Stimulated activated effector memory CD8-positive, alpha-beta T cell treated with anti-CD3 and anti-CD28 coated beads, Interleukin-12 subunit alpha, Interleukin-12 subunit beta, amount 100 ng/mL, for 72 hours (primary cell): Measurements from ENCODE around the gene ARHGEF16.

Source experiments
- ATAC-seq: fragments of 150-1000 bp; cut with Tn5 transposase; 2 replicates; pipeline ENCODE4 v1.10.0; 2021
- DNase-seq, 2 donors: peaks; one replicate each; pipeline ENCODE4 v3.0.0; 2021 to 2022; ENCODE audit warnings: low spot score in 2 of 2
- H3K27ac Mint-ChIP-seq: one replicate; pipeline ENCODE4 v1.8.0; 2022; ENCODE audit warnings: mild to moderate bottlenecking, mixed read lengths
- H3K36me3 Mint-ChIP-seq: one replicate; pipeline ENCODE4 v1.8.0; 2022; ENCODE audit warnings: mild to moderate bottlenecking, mixed read lengths
- H3K4me1 Mint-ChIP-seq: one replicate; pipeline ENCODE4 v1.8.0; 2022; ENCODE audit warnings: mixed read lengths
- H3K4me3 Mint-ChIP-seq: one replicate; pipeline ENCODE4 v1.8.0; 2022; ENCODE audit warnings: mild to moderate bottlenecking, mixed read lengths
- H3K9me3 Mint-ChIP-seq: one replicate; pipeline ENCODE4 v1.8.0; 2022; ENCODE audit warnings: mixed read lengths

ARHGEF16 gene

DNA sequence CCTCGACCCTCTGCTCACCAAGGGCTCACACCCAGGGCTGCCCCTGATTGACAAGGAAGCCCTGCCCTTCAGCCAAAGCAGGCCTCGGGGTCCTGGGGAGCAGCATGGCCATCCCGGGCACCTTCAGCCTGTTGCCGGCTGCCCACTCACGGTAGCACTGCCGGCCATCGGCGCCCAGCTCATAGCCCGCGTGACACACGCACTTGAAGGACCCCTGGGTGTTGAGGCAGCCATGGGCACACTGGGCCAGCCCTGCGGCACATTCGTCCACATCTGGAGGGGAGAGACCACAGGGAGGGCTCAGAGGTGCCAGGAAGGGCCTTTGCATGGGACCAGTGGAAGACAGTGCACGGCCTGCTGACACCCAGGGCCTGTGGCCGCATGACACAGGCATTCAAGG, 57.4 kb downstream of the ARHGEF16 start:
- ATAC-seq = no peak

DNA sequence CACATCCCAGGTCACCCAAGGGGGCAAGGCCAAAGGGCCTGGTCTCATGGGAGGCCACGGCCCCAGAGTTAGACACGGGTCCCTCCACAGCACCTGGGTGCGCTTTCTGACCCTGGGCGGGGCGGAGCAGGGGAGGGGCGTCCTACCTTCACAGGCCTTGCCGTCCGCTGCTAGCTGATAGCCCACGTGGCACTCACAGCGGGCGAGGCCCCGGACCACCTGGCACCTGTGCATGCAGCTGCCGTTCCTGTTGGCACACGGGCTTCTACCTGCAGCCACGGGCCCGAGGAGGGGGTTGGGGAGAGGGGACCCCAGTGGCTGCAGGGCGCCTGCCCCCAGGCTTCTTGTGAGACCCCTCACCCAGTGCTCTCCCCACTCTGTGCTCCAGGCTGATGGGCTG, 59.9 kb downstream of the ARHGEF16 start:
- DNase-seq = no peak
- no peak overlapping the region for H3K27ac Mint-ChIP-seq
- H3K4me3 Mint-ChIP-seq = no peak overlapping the region
- no peaks in the 10 kb centered on the region for H3K36me3 Mint-ChIP-seq
- ATAC-seq = no peak
- no peaks in the 10 kb centered on the region for H3K4me1 Mint-ChIP-seq
- H3K9me3 Mint-ChIP-seq = no peaks in the 10 kb centered on the region

More for the DNA sequence above, 57.4 kb downstream of the ARHGEF16 start:
- Mint-ChIP-seq H3K4me3 (no peak overlapping the region), H3K36me3 (no peaks in the 10 kb centered on the region), H3K9me3 (no peaks in the 10 kb centered on the region), H3K27ac (no peak overlapping the region), H3K4me1 (no peaks in the 10 kb centered on the region)
- DNase-seq = no peak

DNA sequence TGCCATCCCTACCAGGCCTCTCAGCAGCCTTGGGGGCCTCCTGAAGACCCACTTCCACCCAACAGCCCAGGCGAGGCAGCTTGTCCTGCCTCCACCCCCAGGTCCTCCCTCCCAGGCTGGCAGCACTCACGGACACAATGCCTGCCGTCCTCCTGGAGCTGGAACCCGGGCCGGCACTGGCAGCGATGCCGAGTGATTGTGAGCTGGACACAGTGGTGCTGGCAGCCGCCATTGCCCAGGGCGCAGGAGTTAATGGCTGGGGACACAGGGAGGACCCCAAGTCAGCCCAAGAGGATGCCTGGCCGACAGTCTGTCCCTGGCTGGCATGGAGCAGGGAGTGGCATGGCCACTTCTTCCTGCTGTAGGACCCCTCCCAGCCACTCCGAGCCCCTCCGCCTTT, 60.8 kb downstream of the ARHGEF16 start:
- H3K36me3 Mint-ChIP-seq = no peaks in the 10 kb centered on the region
- ATAC-seq (no peak), DNase-seq (no peak)
- H3K9me3 Mint-ChIP-seq = no peaks in the 10 kb centered on the region
- H3K27ac Mint-ChIP-seq = no peak overlapping the region
- H3K4me1 Mint-ChIP-seq = no peaks in the 10 kb centered on the region
- no peak overlapping the region for H3K4me3 Mint-ChIP-seq

DNA sequence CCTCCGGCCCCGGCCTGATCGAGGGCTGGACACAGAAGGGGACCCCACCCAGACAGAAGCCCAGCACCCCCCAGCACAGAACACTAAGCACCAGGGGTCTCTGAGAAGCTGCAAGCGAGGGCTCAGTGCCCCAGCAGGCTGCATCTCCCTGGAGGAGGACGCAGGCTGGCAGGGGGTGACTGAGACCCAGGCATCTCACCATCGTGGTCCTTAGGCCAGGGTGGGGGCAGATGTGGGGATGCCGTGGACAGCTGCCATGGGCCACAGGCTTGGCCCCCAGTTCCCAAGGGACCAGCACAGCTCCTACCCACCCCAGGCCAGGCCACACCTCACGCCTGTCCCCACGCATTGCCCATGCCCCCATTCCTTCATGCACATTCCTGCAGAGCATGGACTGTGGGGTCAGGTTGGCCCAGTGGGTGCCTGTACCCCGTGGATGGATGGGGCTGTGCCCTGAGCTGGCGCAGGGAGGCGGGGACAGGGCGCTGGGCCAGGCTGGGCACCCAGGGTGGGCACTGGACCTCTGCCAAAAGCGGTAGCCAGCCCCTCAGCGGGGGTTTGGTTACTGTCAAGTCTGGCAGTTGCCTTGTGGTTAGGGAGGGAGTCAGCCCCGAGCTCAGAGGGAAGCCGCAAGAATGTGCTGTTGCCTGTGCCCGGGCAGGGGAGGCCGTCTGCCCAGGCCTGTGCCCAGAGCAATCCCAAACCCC, 61.5 kb downstream of the ARHGEF16 start:
- DNase-seq = no peak
- H3K27ac Mint-ChIP-seq = no peak overlapping the region
- no peaks in the 10 kb centered on the region for H3K4me1 Mint-ChIP-seq

DNA sequence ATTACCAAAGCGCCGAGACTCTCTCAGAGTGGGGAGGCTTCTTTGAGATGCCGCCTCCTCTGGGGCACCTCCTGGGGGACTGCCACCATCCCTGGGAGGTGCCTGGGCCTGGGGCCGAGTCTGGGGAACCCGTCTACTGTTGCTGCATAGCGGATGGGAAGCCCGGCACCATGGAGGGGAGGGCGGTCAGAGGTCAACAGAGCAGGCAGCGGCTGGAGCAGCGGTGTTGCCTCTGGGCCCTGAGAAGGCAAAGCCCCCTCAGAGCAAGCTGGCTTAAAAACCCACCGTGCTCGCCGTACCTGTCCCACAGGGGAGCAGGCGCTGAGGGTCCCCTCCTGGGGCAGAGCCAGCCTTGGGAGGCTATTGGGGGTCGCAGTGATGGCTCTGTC, 62.0 kb downstream of the ARHGEF16 start:
- H3K27ac Mint-ChIP-seq = no peak overlapping the region
- no peak overlapping the region for H3K4me3 Mint-ChIP-seq
- DNase-seq (no peak), ATAC-seq (no peak)
- H3K4me1 Mint-ChIP-seq = no peaks in the 10 kb centered on the region
- no peaks in the 10 kb centered on the region for H3K9me3 Mint-ChIP-seq
- H3K36me3 Mint-ChIP-seq = no peaks in the 10 kb centered on the region

More for the DNA sequence above, 61.5 kb downstream of the ARHGEF16 start:
- no peak for ATAC-seq
- H3K9me3 Mint-ChIP-seq = no peaks in the 10 kb centered on the region
- no peaks in the 10 kb centered on the region for H3K36me3 Mint-ChIP-seq
- H3K4me3 Mint-ChIP-seq = no peak overlapping the region

DNA sequence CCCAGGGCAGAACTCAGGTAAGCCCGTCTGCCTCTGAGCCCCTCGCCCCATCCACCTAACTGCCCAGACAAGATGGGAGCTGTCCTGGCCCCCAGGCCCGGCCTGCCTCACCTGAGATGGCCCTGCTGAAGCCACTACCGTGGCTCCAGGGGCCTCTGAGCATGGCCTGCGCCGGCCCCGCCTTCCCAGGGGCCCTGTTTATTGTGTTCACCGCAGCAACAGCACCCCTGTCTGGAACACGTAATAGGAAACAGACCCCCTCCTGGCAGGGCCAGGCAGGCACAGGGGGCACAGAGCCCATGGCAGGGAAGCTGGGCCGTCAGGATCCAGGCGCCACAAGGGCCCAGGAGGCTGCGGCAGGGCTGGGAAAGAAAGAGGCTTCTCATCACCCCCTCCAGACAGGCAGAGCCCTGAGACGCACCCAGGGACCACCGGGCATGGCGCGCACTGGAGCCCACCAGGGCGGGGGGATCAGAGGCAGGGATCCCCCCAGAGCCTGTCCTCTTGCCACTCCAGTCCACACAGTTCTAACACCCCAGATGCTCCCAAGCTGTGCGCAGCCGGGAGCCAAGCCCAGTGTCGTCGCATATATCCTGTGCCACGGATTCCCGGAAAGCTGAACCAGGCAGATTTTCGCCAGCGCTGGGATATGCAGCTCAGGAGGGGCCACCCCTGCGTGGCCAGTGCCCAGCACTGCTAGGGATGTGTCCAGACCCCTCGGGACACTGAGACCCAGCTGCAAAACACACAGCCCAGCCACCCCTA, 62.6 kb downstream of the ARHGEF16 start:
- Mint-ChIP-seq H3K9me3 (no peaks in the 10 kb centered on the region), H3K36me3 (no peaks in the 10 kb centered on the region), H3K4me1 (no peaks in the 10 kb centered on the region), H3K27ac (no peak overlapping the region), H3K4me3 (no peak overlapping the region)
- no peak for DNase-seq
- no peak for ATAC-seq

DNA sequence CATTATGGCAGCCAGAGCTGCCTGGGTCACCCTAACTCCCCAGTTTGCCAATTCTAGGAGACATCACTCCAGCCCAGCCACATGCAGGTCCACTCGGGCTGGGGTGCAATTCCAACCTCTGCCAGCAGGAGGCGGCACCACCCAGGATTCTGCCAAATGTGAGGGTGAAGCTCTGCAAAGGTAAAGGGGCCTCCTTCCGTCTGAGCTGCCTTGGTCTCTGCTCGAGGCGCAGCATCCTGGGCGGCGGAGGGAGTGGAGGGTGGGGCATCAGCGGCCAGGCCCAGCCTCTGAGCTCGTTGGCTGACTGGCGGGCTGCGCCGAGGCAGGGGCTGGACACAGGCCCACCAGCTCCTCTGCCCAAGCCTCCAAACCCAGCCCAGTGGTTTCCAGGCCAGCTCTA, 63.8 kb downstream of the ARHGEF16 start:
- no peaks in the 10 kb centered on the region for H3K4me1 Mint-ChIP-seq
- no peaks in the 10 kb centered on the region for H3K36me3 Mint-ChIP-seq
- no peak for ATAC-seq
- no peak overlapping the region for H3K27ac Mint-ChIP-seq
- no peaks in the 10 kb centered on the region for H3K9me3 Mint-ChIP-seq
- peak; percentile 18 to 68 for DNase-seq
- H3K4me3 Mint-ChIP-seq = no peak overlapping the region

DNA sequence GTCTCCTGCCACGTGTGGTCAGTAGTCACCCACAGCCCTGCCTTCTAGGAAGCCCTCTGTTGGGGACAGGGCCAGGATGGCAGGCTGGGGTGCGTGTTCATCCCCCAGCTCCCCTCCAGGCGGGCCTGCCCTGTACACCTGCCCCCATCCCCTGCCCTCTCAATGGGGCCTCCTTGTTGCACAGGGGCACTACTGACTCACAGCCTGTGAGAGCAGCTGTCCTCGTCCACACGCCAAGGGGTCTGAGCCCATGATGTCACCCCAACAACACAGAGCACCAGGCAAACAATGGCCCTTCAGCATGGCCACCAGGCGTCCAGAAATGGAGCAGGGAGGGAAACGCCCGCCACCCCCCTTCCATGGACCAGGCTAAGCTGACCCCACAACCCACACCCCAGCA, 64.3 kb downstream of the ARHGEF16 start:
- no peaks in the 10 kb centered on the region for H3K9me3 Mint-ChIP-seq
- H3K4me3 Mint-ChIP-seq = no peak overlapping the region
- ATAC-seq (no peak), DNase-seq (no peak)
- no peaks in the 10 kb centered on the region for H3K36me3 Mint-ChIP-seq
- H3K4me1 Mint-ChIP-seq = no peaks in the 10 kb centered on the region
- no peak overlapping the region for H3K27ac Mint-ChIP-seq

DNA sequence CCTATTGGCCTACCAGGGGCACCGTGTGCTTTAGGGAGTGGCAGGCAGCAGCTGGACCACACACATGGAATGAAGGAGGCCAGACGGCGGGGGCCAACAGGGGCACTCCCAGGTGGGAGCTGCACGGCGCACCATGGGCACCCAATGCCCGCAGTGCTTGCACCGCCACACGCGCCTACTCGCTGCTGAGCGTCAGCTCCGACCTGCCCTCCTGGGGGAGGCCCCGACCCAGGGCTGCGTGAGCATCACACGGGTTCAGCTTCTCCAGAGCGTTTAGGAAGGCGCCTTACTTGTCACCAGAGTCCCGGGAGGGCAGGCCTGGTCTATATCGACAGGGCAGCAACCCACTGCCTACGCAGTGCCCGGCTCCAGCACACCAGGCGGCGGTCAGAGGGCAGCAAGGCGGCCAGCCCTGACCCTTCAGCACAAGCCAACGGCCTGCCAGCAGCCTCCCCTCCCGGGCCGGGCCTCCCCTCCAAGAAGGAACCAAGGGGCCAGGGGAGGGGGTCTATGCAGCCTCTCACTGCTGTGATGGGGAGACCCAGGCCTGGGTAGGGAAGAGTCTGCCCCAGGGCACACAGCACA, 64.9 kb downstream of the ARHGEF16 start:
- no peak overlapping the region for H3K4me3 Mint-ChIP-seq
- ATAC-seq (no peak), DNase-seq (no peak)
- H3K36me3 Mint-ChIP-seq = no peaks in the 10 kb centered on the region
- no peaks in the 10 kb centered on the region for H3K4me1 Mint-ChIP-seq
- H3K27ac Mint-ChIP-seq = no peak overlapping the region
- no peaks in the 10 kb centered on the region for H3K9me3 Mint-ChIP-seq

DNA sequence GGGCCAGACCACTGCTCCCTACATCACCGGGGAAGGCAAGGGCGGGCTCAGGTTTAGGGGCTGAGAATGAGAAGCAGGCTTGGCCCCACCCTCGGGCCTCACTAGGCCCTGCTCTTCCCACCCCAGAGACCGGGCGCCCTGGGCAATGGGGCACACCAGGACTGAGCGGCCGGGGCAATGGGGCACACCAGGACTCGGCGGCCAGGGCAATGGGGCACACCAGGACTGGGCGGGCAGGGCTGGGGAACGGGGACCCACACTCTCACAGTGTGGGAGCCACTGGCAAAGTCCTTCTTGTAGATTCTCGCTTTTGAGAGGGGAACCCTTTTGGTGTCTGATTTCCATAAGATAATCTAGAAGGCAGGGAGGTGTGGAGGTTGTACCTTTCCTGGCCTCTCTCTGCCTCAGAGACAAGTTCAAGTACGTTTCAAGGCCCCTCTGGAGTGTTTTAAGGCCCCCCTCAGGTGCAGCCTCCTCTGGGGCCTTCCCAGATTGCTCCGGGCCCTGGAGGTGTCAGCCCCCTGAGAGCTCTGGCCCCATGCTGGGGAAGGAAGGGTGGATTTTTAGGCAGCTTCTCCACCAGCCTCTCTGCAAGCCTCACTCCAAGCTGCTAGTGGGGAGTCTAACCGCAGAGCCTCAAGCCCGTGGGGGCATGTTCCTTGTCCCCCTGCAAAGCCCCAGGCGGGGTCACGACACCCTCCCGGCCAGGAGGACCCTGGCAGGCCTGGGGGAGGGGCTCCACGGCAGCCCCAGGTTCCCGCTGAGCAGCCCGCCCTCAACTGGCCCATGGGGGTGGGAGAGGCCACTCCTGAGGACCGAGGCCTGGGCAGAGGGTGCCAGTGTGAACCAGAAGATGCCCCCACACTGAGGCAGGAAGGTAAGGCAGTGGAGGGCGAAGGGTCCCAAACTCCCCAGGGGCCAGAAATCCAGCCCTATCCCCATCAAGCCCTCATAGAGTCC, 66.2 kb downstream of the ARHGEF16 start:
- no peak for ATAC-seq
- H3K4me1 Mint-ChIP-seq = no peaks in the 10 kb centered on the region
- no peak overlapping the region for H3K27ac Mint-ChIP-seq
- no peaks in the 10 kb centered on the region for H3K36me3 Mint-ChIP-seq
- DNase-seq = no peak
- H3K9me3 Mint-ChIP-seq = no peaks in the 10 kb centered on the region
- H3K4me3 Mint-ChIP-seq = no peak overlapping the region

DNA sequence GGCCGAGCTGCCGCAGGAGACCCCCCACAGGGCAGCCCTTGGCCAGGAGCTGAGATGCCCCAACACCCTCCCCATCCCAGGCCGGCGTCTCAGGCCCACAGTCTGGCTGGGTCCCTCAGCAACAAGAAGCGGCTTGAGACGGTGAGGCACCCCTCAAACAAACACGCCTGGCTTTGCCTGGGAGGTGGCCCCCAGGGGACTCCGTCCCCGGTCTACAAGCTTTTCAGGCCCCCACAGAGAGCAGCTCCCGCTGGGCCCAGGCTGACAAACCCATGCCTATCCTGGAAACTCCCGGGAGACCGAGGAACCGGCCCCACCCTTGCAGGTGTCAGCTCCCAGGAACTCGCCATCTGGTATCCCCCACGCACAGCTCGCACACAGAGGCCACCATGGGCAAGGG, 67.0 kb downstream of the ARHGEF16 start:
- H3K9me3 Mint-ChIP-seq = no peaks in the 10 kb centered on the region
- DNase-seq (no peak), ATAC-seq (no peak)
- no peaks in the 10 kb centered on the region for H3K36me3 Mint-ChIP-seq
- H3K4me1 Mint-ChIP-seq = no peaks in the 10 kb centered on the region
- H3K27ac Mint-ChIP-seq = no peak overlapping the region
- no peak overlapping the region for H3K4me3 Mint-ChIP-seq

DNA sequence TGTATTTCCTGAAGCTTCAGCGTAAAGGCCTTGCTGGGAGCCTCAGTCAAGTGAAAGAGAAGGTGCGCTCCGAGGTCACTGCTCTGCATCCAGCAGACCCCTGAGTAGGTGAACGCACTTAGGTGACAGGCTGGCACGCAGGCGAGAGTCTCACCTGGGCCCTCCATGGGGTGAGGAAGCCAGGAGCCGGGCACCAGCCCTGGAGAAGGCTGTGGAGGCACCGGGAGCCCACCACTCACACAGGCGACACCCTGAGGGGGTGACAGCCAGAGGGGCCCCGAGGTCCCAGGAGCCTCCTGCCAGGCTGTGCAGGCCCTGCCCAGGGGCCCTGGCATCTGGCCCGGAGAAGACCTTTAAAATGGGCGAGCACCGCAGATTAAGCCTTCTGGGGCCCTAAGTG, 67.6 kb downstream of the ARHGEF16 start:
- Mint-ChIP-seq H3K4me1 (no peaks in the 10 kb centered on the region), H3K36me3 (no peaks in the 10 kb centered on the region), H3K9me3 (no peaks in the 10 kb centered on the region), H3K27ac (no peak overlapping the region), H3K4me3 (no peak overlapping the region)
- DNase-seq (no peak), ATAC-seq (no peak)

DNA sequence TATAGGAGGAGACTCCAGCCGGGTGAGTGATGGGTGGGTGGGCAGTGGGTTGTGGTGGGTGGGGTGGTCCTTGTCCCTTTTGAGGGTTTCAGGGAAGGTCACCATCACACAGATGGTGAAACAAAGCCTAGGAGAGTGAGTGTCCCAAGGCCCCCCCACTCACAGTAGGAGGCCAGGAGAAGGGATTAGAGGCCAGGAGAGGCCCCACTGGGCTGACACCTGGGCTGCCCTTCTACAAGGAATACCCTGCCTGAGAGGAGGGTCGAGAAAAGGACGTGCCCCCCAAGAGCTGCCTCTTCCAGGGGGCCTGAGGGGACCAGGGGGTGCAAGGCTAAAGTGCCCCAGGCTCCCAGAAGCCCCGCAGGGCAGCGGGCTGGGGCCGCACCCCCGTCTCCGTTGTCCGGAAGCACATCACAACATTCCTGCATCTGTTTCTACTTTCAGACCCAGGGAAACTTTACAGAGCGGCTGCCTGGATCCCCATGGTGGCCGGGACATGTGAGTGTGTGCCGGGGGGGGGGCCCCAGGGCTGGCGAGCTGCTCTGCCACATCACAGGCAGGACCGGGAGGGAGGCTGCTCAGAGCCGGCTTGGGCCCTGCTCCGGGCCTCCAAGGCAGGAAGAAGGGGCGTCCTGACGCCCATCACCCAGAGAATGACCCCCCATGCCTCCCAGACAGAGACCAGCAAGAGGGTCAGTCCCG, 68.2 kb downstream of the ARHGEF16 start:
- no peaks in the 10 kb centered on the region for H3K4me1 Mint-ChIP-seq
- H3K9me3 Mint-ChIP-seq = no peaks in the 10 kb centered on the region
- no peaks in the 10 kb centered on the region for H3K36me3 Mint-ChIP-seq
- DNase-seq (no peak), ATAC-seq (no peak)
- H3K4me3 Mint-ChIP-seq = no peak overlapping the region
- H3K27ac Mint-ChIP-seq = no peak overlapping the region

DNA sequence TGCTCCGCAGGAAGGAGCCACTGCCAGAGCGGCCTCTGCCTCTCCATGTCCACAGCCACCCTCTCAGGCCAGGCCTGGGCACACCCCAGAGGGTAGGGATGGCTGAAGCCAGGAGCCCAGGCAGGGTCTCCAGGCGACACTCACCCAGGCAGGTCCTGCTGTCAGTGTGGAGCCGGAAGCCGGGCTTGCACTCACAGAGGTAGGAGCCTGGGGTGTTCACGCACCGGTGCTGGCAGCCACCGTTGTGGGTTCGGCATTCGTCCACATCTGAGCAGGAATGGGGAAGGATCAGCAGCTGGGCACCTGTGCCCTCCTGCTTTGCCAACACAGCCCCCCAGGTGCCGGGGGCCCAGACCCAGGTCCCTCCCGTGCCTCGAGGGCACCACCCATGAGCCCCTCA, 69.5 kb downstream of the ARHGEF16 start:
- Mint-ChIP-seq H3K27ac (no peak overlapping the region), H3K4me1 (no peaks in the 10 kb centered on the region), H3K36me3 (no peaks in the 10 kb centered on the region), H3K4me3 (no peak overlapping the region), H3K9me3 (no peaks in the 10 kb centered on the region)
- DNase-seq = no peak
- ATAC-seq = no peak
